Thyroid gland (tissue), 4 donors: ENCODE results near the gene CD72.

ENCODE experiments used
- POLR2A ChIP-seq, 2 donors: fragments of 450-650 bp; IDR thresholded peaks; one replicate each; pipeline ENCODE4 v1.6.1; 2017; ENCODE audit warnings: antibody characterized with exemption in 2 of 2, mild to moderate bottlenecking in 2 of 2, moderate library complexity in 1 of 2
- TF ChIP-seq, protein P1 (sequence below), 6 experiments: fragments of 200-600 bp in 3 of 6; fragments of 450-650 bp in 3 of 6; sonication (generic) in 3 of 6; IDR thresholded peaks; one replicate each; pipeline ENCODE4 v1.5.1; 2016 to 2019; ENCODE audit warnings: antibody characterized with exemption in 6 of 6, mild to moderate bottlenecking in 2 of 6, inconsistent platforms in 1 of 6, moderate library complexity in 1 of 6

DNA sequence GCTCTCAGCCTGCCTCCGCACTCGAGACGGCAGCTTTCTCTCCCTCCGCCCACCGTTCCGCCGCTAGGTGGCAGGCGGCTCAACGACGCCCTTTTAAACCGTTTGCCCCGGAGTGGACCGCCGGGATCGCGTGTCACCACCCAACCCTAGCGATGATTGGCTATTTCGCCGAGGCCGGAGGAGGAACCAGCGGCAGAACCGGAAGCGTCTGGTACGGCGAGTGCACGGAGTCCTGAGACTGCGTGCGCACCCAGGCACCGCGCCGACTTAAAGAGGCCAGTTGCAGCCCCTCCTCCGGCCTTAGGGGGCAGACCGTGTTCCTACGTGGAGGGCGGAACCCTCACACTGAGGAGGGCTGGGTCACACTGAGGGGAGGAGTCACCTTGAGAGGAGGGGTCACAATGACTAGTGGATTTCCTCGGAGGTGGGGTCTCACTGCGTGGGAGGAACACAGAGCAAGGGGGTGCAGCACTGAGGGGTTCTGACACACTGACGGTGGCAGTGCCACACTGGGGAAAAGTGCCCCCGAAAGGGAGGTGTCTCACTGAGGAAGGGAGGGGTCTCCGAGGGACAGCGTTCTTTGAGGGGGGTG is 14.1 kb downstream of the CD72 start:
- TF ChIP-seq, protein P1, sequence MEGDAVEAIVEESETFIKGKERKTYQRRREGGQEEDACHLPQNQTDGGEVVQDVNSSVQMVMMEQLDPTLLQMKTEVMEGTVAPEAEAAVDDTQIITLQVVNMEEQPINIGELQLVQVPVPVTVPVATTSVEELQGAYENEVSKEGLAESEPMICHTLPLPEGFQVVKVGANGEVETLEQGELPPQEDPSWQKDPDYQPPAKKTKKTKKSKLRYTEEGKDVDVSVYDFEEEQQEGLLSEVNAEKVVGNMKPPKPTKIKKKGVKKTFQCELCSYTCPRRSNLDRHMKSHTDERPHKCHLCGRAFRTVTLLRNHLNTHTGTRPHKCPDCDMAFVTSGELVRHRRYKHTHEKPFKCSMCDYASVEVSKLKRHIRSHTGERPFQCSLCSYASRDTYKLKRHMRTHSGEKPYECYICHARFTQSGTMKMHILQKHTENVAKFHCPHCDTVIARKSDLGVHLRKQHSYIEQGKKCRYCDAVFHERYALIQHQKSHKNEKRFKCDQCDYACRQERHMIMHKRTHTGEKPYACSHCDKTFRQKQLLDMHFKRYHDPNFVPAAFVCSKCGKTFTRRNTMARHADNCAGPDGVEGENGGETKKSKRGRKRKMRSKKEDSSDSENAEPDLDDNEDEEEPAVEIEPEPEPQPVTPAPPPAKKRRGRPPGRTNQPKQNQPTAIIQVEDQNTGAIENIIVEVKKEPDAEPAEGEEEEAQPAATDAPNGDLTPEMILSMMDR (IDR thresholded peaks at IDR 0.05) = peak; percentile 74 to 98 (median 94)
- peak in 1 of 2 donors; percentile 91 for TF ChIP-seq POLR2A (IDR thresholded peaks at IDR 0.05)
